MM.1S (cell line): ENCODE results near the gene BYSL.

Experiments used
- EZH2 ChIP-seq: fragments of 300-600 bp; sonication (generic); optimal IDR thresholded peaks from 2 replicates; pipeline ENCODE3; 2017; ENCODE audit warnings: low read depth, mild to moderate bottlenecking, antibody characterized with exemption, low read length, mixed read lengths
- EZH2phosphoT487 ChIP-seq: fragments of 300-600 bp; sonication (generic); IDR thresholded peaks from 2 replicates; pipeline ENCODE4 v1.6.1; 2018; ENCODE audit warnings: antibody characterized with exemption, low read length
- TF ChIP-seq, protein P1 (sequence below): fragments of 300-600 bp; sonication (generic); IDR thresholded peaks from 2 replicates; pipeline ENCODE4 v1.5.1; 2016; ENCODE audit warnings: antibody characterized with exemption, low read length, mixed read lengths

GRCh38 chr6:41942067-41942851 lies 21.0 kb downstream of the BYSL start:
- TF ChIP-seq, protein P1, sequence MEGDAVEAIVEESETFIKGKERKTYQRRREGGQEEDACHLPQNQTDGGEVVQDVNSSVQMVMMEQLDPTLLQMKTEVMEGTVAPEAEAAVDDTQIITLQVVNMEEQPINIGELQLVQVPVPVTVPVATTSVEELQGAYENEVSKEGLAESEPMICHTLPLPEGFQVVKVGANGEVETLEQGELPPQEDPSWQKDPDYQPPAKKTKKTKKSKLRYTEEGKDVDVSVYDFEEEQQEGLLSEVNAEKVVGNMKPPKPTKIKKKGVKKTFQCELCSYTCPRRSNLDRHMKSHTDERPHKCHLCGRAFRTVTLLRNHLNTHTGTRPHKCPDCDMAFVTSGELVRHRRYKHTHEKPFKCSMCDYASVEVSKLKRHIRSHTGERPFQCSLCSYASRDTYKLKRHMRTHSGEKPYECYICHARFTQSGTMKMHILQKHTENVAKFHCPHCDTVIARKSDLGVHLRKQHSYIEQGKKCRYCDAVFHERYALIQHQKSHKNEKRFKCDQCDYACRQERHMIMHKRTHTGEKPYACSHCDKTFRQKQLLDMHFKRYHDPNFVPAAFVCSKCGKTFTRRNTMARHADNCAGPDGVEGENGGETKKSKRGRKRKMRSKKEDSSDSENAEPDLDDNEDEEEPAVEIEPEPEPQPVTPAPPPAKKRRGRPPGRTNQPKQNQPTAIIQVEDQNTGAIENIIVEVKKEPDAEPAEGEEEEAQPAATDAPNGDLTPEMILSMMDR: no peak
- TF ChIP-seq EZH2: no peak
- no peak for TF ChIP-seq EZH2phosphoT487
